Measurements from ENCODE around the gene ZNF10.

- no peak for TF ChIP-seq EP300 (IDR thresholded peaks at IDR 0.05; ENCODE audit: borderline replicate concordance in 1 of 2, low read depth in 1 of 2, low read length in 1 of 2)
- no peak for TF ChIP-seq SMC3 (IDR thresholded peaks at IDR 0.05; ENCODE audit: low read depth, low read length)
- TF ChIP-seq, protein P1, sequence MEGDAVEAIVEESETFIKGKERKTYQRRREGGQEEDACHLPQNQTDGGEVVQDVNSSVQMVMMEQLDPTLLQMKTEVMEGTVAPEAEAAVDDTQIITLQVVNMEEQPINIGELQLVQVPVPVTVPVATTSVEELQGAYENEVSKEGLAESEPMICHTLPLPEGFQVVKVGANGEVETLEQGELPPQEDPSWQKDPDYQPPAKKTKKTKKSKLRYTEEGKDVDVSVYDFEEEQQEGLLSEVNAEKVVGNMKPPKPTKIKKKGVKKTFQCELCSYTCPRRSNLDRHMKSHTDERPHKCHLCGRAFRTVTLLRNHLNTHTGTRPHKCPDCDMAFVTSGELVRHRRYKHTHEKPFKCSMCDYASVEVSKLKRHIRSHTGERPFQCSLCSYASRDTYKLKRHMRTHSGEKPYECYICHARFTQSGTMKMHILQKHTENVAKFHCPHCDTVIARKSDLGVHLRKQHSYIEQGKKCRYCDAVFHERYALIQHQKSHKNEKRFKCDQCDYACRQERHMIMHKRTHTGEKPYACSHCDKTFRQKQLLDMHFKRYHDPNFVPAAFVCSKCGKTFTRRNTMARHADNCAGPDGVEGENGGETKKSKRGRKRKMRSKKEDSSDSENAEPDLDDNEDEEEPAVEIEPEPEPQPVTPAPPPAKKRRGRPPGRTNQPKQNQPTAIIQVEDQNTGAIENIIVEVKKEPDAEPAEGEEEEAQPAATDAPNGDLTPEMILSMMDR (IDR thresholded peaks at IDR 0.05) = no peak
- no peak for TF ChIP-seq POLR2AphosphoS5 (IDR thresholded peaks at IDR 0.05; ENCODE audit: low read depth, low read length)
- TF ChIP-seq MXI1 (IDR thresholded peaks at IDR 0.05; ENCODE audit: low read depth, low read length) = no peak
- no peak for TF ChIP-seq GABPA (IDR thresholded peaks at IDR 0.05; ENCODE audit: low read depth)
- TF ChIP-seq NRF1 (IDR thresholded peaks at IDR 0.05; ENCODE audit: low read depth, low read length) = no peak
- no peak for TF ChIP-seq TEAD4 (IDR thresholded peaks at IDR 0.05; ENCODE audit: borderline replicate concordance, insufficient read depth)
- no peak for TF ChIP-seq RAD21 (IDR thresholded peaks at IDR 0.05; ENCODE audit: low read length)
- TF ChIP-seq YY1 (IDR thresholded peaks at IDR 0.05; ENCODE audit: low read depth) = no peak
- no peak for TF ChIP-seq REST (IDR thresholded peaks at IDR 0.05; ENCODE audit: low read depth, low read length)
Measured at GRCh38 chr12:133206390-133206789, 76.0 kb downstream of the ZNF10 start.

All from SK-N-SH (cell line).